ENCODE results near the gene PPP2R3A.

DNA sequence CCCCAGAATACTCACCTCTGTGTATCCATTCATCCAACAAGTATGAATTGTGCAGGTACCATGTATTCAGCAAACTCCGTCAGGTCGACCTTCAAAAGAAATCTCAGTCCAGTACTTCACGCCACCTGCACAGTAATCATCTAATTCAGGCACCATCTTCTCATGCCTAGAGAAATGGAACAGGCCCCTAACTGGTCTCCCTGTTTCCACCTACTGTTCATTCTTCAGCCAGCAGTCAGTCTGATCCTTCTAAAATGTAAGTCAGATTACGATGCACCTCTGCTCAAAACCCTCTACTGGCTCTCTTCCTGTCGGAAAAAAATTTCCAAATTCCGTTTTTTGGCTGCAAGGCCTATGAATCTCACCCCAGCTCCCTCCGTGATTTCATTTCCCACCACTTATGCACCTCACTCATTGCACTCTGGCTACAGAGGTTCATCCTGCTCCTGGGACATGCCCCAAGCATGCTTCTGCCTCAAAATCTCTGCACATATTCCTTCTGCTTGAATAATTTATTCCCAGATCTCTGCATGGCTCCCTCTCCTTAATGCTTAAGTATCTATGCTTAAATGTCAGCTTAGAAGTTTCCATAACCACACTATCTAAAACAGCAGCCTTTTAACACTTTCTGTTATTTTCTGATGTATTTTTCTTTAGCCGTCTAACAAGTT lies 47.5 kb upstream of the PPP2R3A start:
- TF ChIP-seq, protein P1, sequence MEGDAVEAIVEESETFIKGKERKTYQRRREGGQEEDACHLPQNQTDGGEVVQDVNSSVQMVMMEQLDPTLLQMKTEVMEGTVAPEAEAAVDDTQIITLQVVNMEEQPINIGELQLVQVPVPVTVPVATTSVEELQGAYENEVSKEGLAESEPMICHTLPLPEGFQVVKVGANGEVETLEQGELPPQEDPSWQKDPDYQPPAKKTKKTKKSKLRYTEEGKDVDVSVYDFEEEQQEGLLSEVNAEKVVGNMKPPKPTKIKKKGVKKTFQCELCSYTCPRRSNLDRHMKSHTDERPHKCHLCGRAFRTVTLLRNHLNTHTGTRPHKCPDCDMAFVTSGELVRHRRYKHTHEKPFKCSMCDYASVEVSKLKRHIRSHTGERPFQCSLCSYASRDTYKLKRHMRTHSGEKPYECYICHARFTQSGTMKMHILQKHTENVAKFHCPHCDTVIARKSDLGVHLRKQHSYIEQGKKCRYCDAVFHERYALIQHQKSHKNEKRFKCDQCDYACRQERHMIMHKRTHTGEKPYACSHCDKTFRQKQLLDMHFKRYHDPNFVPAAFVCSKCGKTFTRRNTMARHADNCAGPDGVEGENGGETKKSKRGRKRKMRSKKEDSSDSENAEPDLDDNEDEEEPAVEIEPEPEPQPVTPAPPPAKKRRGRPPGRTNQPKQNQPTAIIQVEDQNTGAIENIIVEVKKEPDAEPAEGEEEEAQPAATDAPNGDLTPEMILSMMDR (IDR thresholded peaks at IDR 0.05), result no peak
- no peak for TF ChIP-seq POLR2A (IDR thresholded peaks at IDR 0.05)

All from right lobe of liver (tissue), 4 donors.